Measurements from ENCODE around the gene OPTN.

Gene OPTN

GRCh38 chr10:13066527-13066926 is 33.4 kb upstream of the OPTN start:
- TF ChIP-seq CTCF (conservative IDR thresholded peaks at IDR 0.05; ENCODE audit: control insufficient read depth, insufficient read depth, low read depth, low read length), result no peak
- H3K4me3 ChIP-seq (ENCODE audit: control insufficient read depth, low read depth, low read length), result no peak overlapping the region
- DNase-seq (ENCODE audit: low read depth), result no peak

DNA sequence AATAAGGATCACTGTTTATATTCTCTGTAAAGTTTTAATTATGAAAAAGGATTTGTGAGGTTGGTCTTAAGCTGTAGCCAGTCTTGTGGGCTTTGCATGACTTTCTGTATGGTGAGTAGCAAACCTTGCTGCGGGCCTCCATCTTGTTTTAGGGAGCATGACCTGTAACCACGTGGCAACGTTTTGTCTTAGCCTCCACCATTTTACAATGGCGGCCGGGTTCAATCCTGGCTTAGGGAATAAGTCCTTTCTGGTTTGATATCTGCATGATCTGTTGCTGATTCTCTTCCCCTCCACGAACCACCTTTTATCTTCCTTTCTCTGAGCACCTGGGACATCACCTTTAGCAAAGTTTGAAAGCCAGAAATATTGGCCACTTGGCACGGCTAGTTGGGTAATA is 32.5 kb upstream of the OPTN start:
- no peak overlapping the region for H3K4me3 ChIP-seq (ENCODE audit: control insufficient read depth, low read depth, low read length)
- DNase-seq (ENCODE audit: low read depth), result no peak
- no peak for TF ChIP-seq CTCF (conservative IDR thresholded peaks at IDR 0.05; ENCODE audit: control insufficient read depth, insufficient read depth, low read depth, low read length)

GRCh38 chr10:13068071-13068470 is 31.9 kb upstream of the OPTN start:
- H3K4me3 ChIP-seq (ENCODE audit: control insufficient read depth, low read depth, low read length), result no peak overlapping the region
- no peak for DNase-seq (ENCODE audit: low read depth)
- no peak for TF ChIP-seq CTCF (conservative IDR thresholded peaks at IDR 0.05; ENCODE audit: control insufficient read depth, insufficient read depth, low read depth, low read length)

DNA sequence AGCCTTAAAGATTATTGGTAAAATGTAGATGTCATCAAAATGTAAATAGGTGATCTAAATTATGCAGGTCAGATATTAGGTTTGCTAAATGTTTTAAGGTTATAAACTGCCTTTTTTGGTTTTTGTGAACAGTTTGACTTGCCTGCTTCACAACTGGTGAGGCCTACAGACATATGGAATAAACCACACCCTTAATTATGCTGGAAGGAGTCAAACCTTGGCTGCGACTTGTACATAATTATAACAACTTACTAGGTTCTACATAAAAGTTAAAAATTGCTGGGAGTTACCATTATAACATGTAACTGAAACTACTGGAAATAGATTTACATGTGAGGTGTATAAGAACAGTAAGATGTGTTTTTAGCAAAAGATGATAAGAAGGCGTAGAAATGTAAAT is 31.5 kb upstream of the OPTN start:
- no peak for DNase-seq (ENCODE audit: low read depth)
- TF ChIP-seq CTCF (conservative IDR thresholded peaks at IDR 0.05; ENCODE audit: control insufficient read depth, insufficient read depth, low read depth, low read length), result no peak
- no peak overlapping the region for H3K4me3 ChIP-seq (ENCODE audit: control insufficient read depth, low read depth, low read length)

- no peak for DNase-seq (ENCODE audit: low read depth)
- no peak for TF ChIP-seq CTCF (conservative IDR thresholded peaks at IDR 0.05; ENCODE audit: control insufficient read depth, insufficient read depth, low read depth, low read length)
- no peak overlapping the region for H3K4me3 ChIP-seq (ENCODE audit: control insufficient read depth, low read depth, low read length)
Measured at GRCh38 chr10:13072339-13072738, 27.6 kb upstream of the OPTN start.

DNA sequence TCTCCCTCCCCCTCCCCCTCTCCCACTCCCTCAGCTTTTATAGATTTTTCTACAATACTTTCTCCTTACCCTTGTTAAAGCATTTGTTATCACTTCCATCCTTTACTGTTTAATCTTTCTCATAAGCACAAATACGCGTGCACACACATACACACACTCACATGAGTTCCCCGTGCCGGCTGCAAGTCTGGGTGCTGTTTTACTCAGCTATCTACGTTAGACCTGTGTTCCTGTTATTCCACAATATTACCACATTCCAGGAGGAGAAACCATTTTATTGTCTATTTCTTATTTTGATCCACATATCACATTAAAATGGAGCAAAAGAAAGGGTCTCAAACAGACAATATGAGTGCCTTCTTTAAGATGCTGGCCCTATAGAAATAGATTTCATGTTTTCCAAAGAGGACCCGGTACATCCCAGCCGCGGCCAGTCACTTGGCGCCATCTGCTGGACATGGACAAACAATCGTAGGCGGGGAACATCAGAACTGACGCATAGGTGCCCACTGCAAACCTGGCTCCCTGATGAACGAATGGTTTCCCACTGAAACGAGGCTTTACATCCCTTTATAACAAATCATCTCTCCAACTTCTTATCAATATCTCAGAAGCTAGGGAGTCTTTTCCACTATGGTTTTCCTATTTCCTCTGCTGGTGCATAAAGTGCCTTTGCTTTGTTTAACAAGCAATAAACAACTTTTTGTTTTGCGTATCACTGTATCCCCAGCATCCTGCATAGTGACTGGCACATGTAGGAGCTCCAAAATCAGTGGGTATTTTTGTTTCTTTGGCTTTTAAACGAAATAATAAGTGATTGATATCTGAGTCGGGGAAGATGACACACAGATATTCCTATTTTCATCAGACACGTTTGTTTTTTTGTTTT is 25.2 kb upstream of the OPTN start:
- peak; percentile 64 for DNase-seq (ENCODE audit: low read depth)
- TF ChIP-seq CTCF (conservative IDR thresholded peaks at IDR 0.05; ENCODE audit: control insufficient read depth, insufficient read depth, low read depth, low read length), result peak; percentile 83
- no peak overlapping the region for H3K4me3 ChIP-seq (ENCODE audit: control insufficient read depth, low read depth, low read length)
